NCI-H748 (cell line): ENCODE data around the gene CLDN19.
"Not testable (repeated sequence)": the region's sequence is repeated elsewhere in the genome, so short reads cannot be mapped to it uniquely, and the experiment has no call there.

ENCODE experiments used
- DNase-seq: peaks from one replicate; lab custom pipeline; 2025; ENCODE audit not compliant: unreplicated experiment; lab: John Stamatoyannopoulos, UW

Gene CLDN19

GRCh38 chr1:42740851-42741580 lies 980 bp upstream of the CLDN19 start:
- DNase-seq: no peak

- DNase-seq: no peak
Measured at GRCh38 chr1:42738678-42739226, 1.3 kb downstream of the CLDN19 start.

- DNase-seq: no peak
Measured at GRCh38 chr1:42737986-42738677, 1.9 kb downstream of the CLDN19 start.

- DNase-seq: no peak
Measured at GRCh38 chr1:42737257-42737656, 2.8 kb downstream of the CLDN19 start.

GRCh38 chr1:42736571-42737200 lies 3.4 kb downstream of the CLDN19 start:
- DNase-seq: no peak

- DNase-seq: peak; percentile 67
Measured at GRCh38 chr1:42736152-42736551, 3.9 kb downstream of the CLDN19 start.

- no peak for DNase-seq
Measured at GRCh38 chr1:42735477-42736105, 4.4 kb downstream of the CLDN19 start.

- no peak for DNase-seq
Measured at GRCh38 chr1:42735056-42735455, 5.0 kb downstream of the CLDN19 start.

GRCh38 chr1:42734201-42735035 lies 5.6 kb downstream of the CLDN19 start:
- DNase-seq: no peak

- no peak for DNase-seq
Measured at GRCh38 chr1:42733415-42734200, 6.4 kb downstream of the CLDN19 start.

- no peak for DNase-seq
Measured at GRCh38 chr1:42732126-42732680, 7.8 kb downstream of the CLDN19 start.

GRCh38 chr1:42731585-42731984 lies 8.5 kb downstream of the CLDN19 start:
- no peak for DNase-seq

GRCh38 chr1:42730988-42731387 lies 9.0 kb downstream of the CLDN19 start:
- peak; percentile 91 for DNase-seq

GRCh38 chr1:42730002-42730401 lies 10.0 kb downstream of the CLDN19 start:
- DNase-seq: peak; percentile 62

GRCh38 chr1:42725820-42726219 lies 14.2 kb downstream of the CLDN19 start:
- DNase-seq: not testable (repeated sequence)

GRCh38 chr1:42723511-42723910 lies 16.5 kb downstream of the CLDN19 start:
- DNase-seq: no peak

- not testable (repeated sequence) for DNase-seq
Measured at GRCh38 chr1:42722403-42722802, 17.6 kb downstream of the CLDN19 start.

- DNase-seq: no peak
Measured at GRCh38 chr1:42721926-42722325, 18.1 kb downstream of the CLDN19 start.

- no peak for DNase-seq
Measured at GRCh38 chr1:42720868-42721267, 19.2 kb downstream of the CLDN19 start.
